GM18511 (cell line): Measurements from ENCODE around the gene ATG4C.
"Not testable (repeated sequence)": the region's sequence is repeated elsewhere in the genome, so short reads cannot be mapped to it uniquely, and the experiment has no call there.

ENCODE experiments used
- ATAC-seq: cut with Tn5 transposase; IDR thresholded peaks from one replicate; pipeline ENCODE4 v1.9.1; 2021; ENCODE audit warnings: mild to moderate bottlenecking, moderate library complexity; ENCODE audit not compliant: unreplicated experiment

Gene ATG4C

GRCh38 chr1:62774971-62775595 is 8.8 kb upstream of the ATG4C start:
- no peak for ATAC-seq

GRCh38 chr1:62778208-62778607 is 5.7 kb upstream of the ATG4C start:
- ATAC-seq = no peak

GRCh38 chr1:62781841-62782543 is 1.9 kb upstream of the ATG4C start:
- ATAC-seq = no peak

- ATAC-seq = not testable (repeated sequence)
Observed at GRCh38 chr1:62782544-62783212, 1.3 kb upstream of the ATG4C start.

GRCh38 chr1:62784509-62785365 is 805 bp downstream of the ATG4C start:
- peak; percentile 32 for ATAC-seq

- ATAC-seq = no peak
Observed at GRCh38 chr1:62790716-62791115, 6.8 kb downstream of the ATG4C start.

GRCh38 chr1:62794053-62794452 is 10.1 kb downstream of the ATG4C start:
- ATAC-seq = no peak

GRCh38 chr1:62796221-62796620 is 12.3 kb downstream of the ATG4C start:
- no peak for ATAC-seq

GRCh38 chr1:62799688-62800087 is 15.8 kb downstream of the ATG4C start:
- no peak for ATAC-seq

GRCh38 chr1:62800281-62800680 is 16.3 kb downstream of the ATG4C start:
- ATAC-seq = peak; percentile 60

- peak; percentile 100 for ATAC-seq
Observed at GRCh38 chr1:62800825-62801306, 16.9 kb downstream of the ATG4C start.

GRCh38 chr1:62809788-62810187 is 25.9 kb downstream of the ATG4C start:
- peak; percentile 59 for ATAC-seq

GRCh38 chr1:62810420-62811274 is 26.7 kb downstream of the ATG4C start:
- ATAC-seq = peak; percentile 95

GRCh38 chr1:62823556-62823955 is 39.6 kb downstream of the ATG4C start:
- no peak for ATAC-seq

GRCh38 chr1:62826901-62827300 is 43.0 kb downstream of the ATG4C start:
- ATAC-seq = no peak

- ATAC-seq = not testable (repeated sequence)
Observed at GRCh38 chr1:62827786-62828185, 43.9 kb downstream of the ATG4C start.

GRCh38 chr1:62832276-62832675 is 48.3 kb downstream of the ATG4C start:
- ATAC-seq = no peak

- ATAC-seq = no peak
Observed at GRCh38 chr1:62833529-62833928, 49.6 kb downstream of the ATG4C start.

GRCh38 chr1:62834400-62834961 is 50.5 kb downstream of the ATG4C start:
- ATAC-seq = no peak
